HCT116 (cell line): ENCODE measurements around the gene ABTB2. TPM values are rescaled to one million over a fixed set of nuclear protein-coding genes. Genes with fewer than 3 reads are reported as not detected.
"Not testable (repeated sequence)": the region's sequence is repeated elsewhere in the genome, so short reads cannot be mapped to it uniquely, and the experiment has no call there.

ENCODE experiments used
- ATAC-seq: fragments of 200-7000 bp; cut with Tn5 transposase; 2 replicates; pipeline ENCODE4 v1.9.1; 2020; ENCODE audit warnings: mild to moderate bottlenecking, moderate library complexity
- BruUV-seq: library from RNA; stranded (reverse); fragments of 400-500 nt; replicated peaks from 2 replicates; lab custom pipeline; 2021; lab: Mats Ljungman, UMichigan
- CTCF ChIA-PET: fragments of 300-600 bp; sonication (Branson Sonifier 250); formaldehyde crosslinking; loops from one replicate; lab custom pipeline; 2021; ENCODE audit warnings: antibody characterized with exemption; lab: Charles Lee
- POLR2A ChIA-PET: fragments of 300-600, 350-600 bp; sonication (Branson Sonifier 250); formaldehyde crosslinking; loops from one replicate; lab custom pipeline; 2021; ENCODE audit warnings: antibody characterized with exemption; lab: Charles Lee
- RAD21 ChIA-PET, 2 experiments: fragments of 300-600 bp; sonication (Branson Sonifier 250); formaldehyde crosslinking; loops; one replicate each; lab custom pipeline; 2023; ENCODE audit warnings: low total read pairs in 2 of 2; ENCODE audit not compliant: uncharacterized antibody in 2 of 2, unreplicated experiment in 2 of 2, low non-redundant PET in 1 of 2; lab: Charles Lee
- DNase-seq: peaks from one replicate; pipeline ENCODE4 v3.0.0-alpha.2; 2010; ENCODE audit warnings: low read depth, low spot score
- H2AFZ ChIP-seq: fragments of 200-600 bp; shearing (Covaris generic), sonication (generic); 2 replicates; pipeline ENCODE4 v1.6.1; 2017; ENCODE audit warnings: low read depth, mixed run types, mixed read lengths, antibody characterized with exemption, low read length; ENCODE audit not compliant: poor library complexity, severe bottlenecking
- H3K27ac ChIP-seq: 2 replicates; pipeline ENCODE4 v1.5.1; 2012; ENCODE audit warnings: low read depth, low read length
- H3K27me3 ChIP-seq: fragments of 200-600 bp; sonication (generic); 2 replicates; pipeline ENCODE4 v1.6.1; 2016; ENCODE audit warnings: mixed run types, low read length, mixed read lengths; ENCODE audit not compliant: insufficient read depth
- H3K36me3 ChIP-seq, 2 experiments: fragments of 200-500 bp in 1 of 2; fragments of 200-600 bp in 1 of 2; sonication (Bioruptor generic) in 1 of 2; sonication (generic) in 1 of 2; 2 replicates each; pipeline versions ENCODE4 v1.5.1 to v1.6.1; 2014 to 2016; ENCODE audit warnings: low read length in 2 of 2, inconsistent platforms in 1 of 2, mixed read lengths in 1 of 2, mixed run types in 1 of 2; ENCODE audit not compliant: insufficient read depth in 2 of 2, control insufficient read depth in 1 of 2
- H3K4me1 ChIP-seq, 2 experiments: fragments of 200-600 bp in 1 of 2; sonication (generic) in 1 of 2; 2 replicates each; pipeline versions ENCODE4 v1.5.1 to v1.6.1; 2012 to 2017; ENCODE audit warnings: low read length in 2 of 2, inconsistent platforms in 1 of 2, mild to moderate bottlenecking in 1 of 2, mixed read lengths in 1 of 2, mixed run types in 1 of 2, moderate library complexity in 1 of 2; ENCODE audit not compliant: insufficient read depth in 2 of 2, control insufficient read depth in 1 of 2
- H3K4me2 ChIP-seq: fragments of 200-600 bp; sonication (generic); 2 replicates; pipeline ENCODE4 v1.6.1; 2017; ENCODE audit warnings: mixed run types, low read length, mixed read lengths
- H3K4me3 ChIP-seq, 2 experiments: fragments of 200-600 bp in 1 of 2; sonication (generic) in 1 of 2; replicated peaks in 1 of 2; 2 replicates each; pipeline ENCODE4 v1.5.1; 2011 to 2016; ENCODE audit warnings: low read length in 2 of 2, control low read depth in 1 of 2, low read depth in 1 of 2, mild to moderate bottlenecking in 1 of 2, mixed read lengths in 1 of 2, mixed run types in 1 of 2
- H3K79me2 ChIP-seq: fragments of 200-600 bp; sonication (generic); 2 replicates; pipeline ENCODE4 v1.6.1; 2017; ENCODE audit warnings: mild to moderate bottlenecking, mixed run types, low read length, moderate library complexity, mixed read lengths; ENCODE audit not compliant: insufficient read depth
- H3K9ac ChIP-seq: fragments of 200-600 bp; sonication (generic); 2 replicates; pipeline ENCODE4 v1.6.1; 2016; ENCODE audit warnings: low read length, mixed read lengths
- H3K9me2 ChIP-seq: fragments of 200-600 bp; sonication (generic), shearing (Covaris generic); 2 replicates; pipeline ENCODE4 v1.6.1; 2017; ENCODE audit warnings: mixed run types, mild to moderate bottlenecking, moderate library complexity; ENCODE audit not compliant: insufficient read depth
- H3K9me3 ChIP-seq, 2 experiments: fragments of 200-500 bp in 1 of 2; fragments of 200-600 bp in 1 of 2; sonication (Bioruptor generic) in 1 of 2; sonication (generic) in 1 of 2; 2 replicates each; pipeline ENCODE4 v1.6.1; 2014 to 2017; ENCODE audit warnings: low read length in 2 of 2, mixed read lengths in 2 of 2, inconsistent platforms in 1 of 2, low read depth in 1 of 2, mild to moderate bottlenecking in 1 of 2, mixed run types in 1 of 2, moderate library complexity in 1 of 2; ENCODE audit not compliant: control insufficient read depth in 1 of 2, insufficient read depth in 1 of 2
- H4K20me1 ChIP-seq: fragments of 200-600 bp; sonication (generic), shearing (Covaris generic); 2 replicates; pipeline ENCODE4 v1.6.1; 2017; ENCODE audit warnings: mixed run types, mild to moderate bottlenecking, moderate library complexity; ENCODE audit not compliant: insufficient read depth
- CBX3 ChIP-seq: IDR thresholded peaks from 2 replicates; pipeline ENCODE4 v1.6.1; 2012; ENCODE audit warnings: low read depth
- CTCF ChIP-seq, 3 experiments: fragments of 200-600 bp in 1 of 3; sonication (generic) in 1 of 3; IDR thresholded peaks in 2 of 3; conservative IDR thresholded peaks in 1 of 3; 2 replicates each; pipeline ENCODE4 v1.5.1; 2012 to 2017; ENCODE audit warnings: low read depth in 2 of 3, low read length in 2 of 3, antibody characterized with exemption in 1 of 3, borderline replicate concordance in 1 of 3, control low read depth in 1 of 3, mild to moderate bottlenecking in 1 of 3, mixed read lengths in 1 of 3, mixed run types in 1 of 3, moderate library complexity in 1 of 3; ENCODE audit not compliant: insufficient read depth in 1 of 3
- EZH2 ChIP-seq: fragments of 200-600 bp; sonication (generic); IDR thresholded peaks from 2 replicates; pipeline ENCODE4 v1.6.1; 2017; ENCODE audit warnings: antibody characterized with exemption, mixed run types
- POLR2AphosphoS5 ChIP-seq: IDR thresholded peaks from 2 replicates; pipeline ENCODE4 v1.6.1; 2011; ENCODE audit warnings: mild to moderate bottlenecking, low read depth, low read length, moderate library complexity
- RAD21 ChIP-seq: IDR thresholded peaks from 2 replicates; pipeline ENCODE4 v1.6.1; 2012; ENCODE audit warnings: low read depth, mild to moderate bottlenecking
- TCF7L2 ChIP-seq: IDR thresholded peaks from 2 replicates; pipeline ENCODE4 v1.7.0; 2011; ENCODE audit warnings: borderline replicate concordance, inconsistent platforms; ENCODE audit not compliant: insufficient read depth, insufficient read length; ENCODE audit errors: extremely low read depth
- ZFX ChIP-seq: fragments of 450-650 bp; IDR thresholded peaks from 2 replicates; pipeline ENCODE4 v1.6.1; 2017
- ZNF274 ChIP-seq: fragments of 200-500 bp; sonication (Bioruptor generic); IDR thresholded peaks from 2 replicates; pipeline ENCODE4 v1.6.1; 2014; ENCODE audit warnings: mild to moderate bottlenecking, low read depth, low read length, inconsistent platforms
- intact Hi-C: fragments of 100-400 bp; cut with micrococcal nuclease; formaldehyde crosslinking; loops from 2 replicates; pipeline ENCODE4 v1.10.0; 2022
- total RNA-seq: library from RNA; stranded (reverse); gene quantifications from one replicate; pipeline ENCODE4 v1.2.1, GENCODE V29; 2021; ENCODE audit not compliant: unreplicated experiment

ABTB2 gene
- total RNA-seq, 1 experiment from 2014 or later, result 6.8 TPM

- H3K9me3 ChIP-seq, result no peaks in the 10 kb centered on the region
- no peak overlapping the region for H2AFZ ChIP-seq
- intact Hi-C loops, result no loop called here
- CTCF ChIA-PET, result no interaction called here
- no peak overlapping the region for H3K4me3 ChIP-seq
- no TSS peak for BruUV-seq
- H3K27me3 ChIP-seq, result no peaks in the 10 kb centered on the region
- H3K36me3 ChIP-seq, result no peaks in the 10 kb centered on the region
- no peak overlapping the region for H3K27ac ChIP-seq
- H4K20me1 ChIP-seq, result no peaks in the 10 kb centered on the region
- no peak overlapping the region for H3K9ac ChIP-seq
- H3K9me2 ChIP-seq, result no peaks in the 10 kb centered on the region
- peaks cover 31 to 53% of the 10 kb centered on the region in 2 experiments for H3K4me1 ChIP-seq
- TF ChIP-seq CTCF (IDR thresholded peaks at IDR 0.05 in 2 of 3, conservative IDR thresholded peaks at IDR 0.05 in 1 of 3; ENCODE audit: borderline replicate concordance in 1 of 3, insufficient read depth in 1 of 3, low read depth in 2 of 3, low read length in 2 of 3), result no peak
- no peak for TF ChIP-seq ZFX
- no peak for TF ChIP-seq EZH2
- no peak for TF ChIP-seq TCF7L2
- no peak for TF ChIP-seq POLR2AphosphoS5
- TF ChIP-seq ZNF274, result no peak
- TF ChIP-seq CBX3, result no peak
- TF ChIP-seq RAD21, result no peak
- POLR2A ChIA-PET, result no interaction called here
- RAD21 ChIA-PET, result no interaction called here
- DNase-seq (no peak), ATAC-seq (no peak)
- no peak overlapping the region for H3K4me2 ChIP-seq
- no peaks in the 10 kb centered on the region for H3K79me2 ChIP-seq
Measured at GRCh38 chr11:34219279-34219678, 138.5 kb downstream of the ABTB2 start.

- H4K20me1 ChIP-seq, H3K27ac ChIP-seq, intact Hi-C loops, CTCF ChIA-PET, H3K79me2 ChIP-seq, POLR2A ChIA-PET, ATAC-seq, H3K4me3 ChIP-seq, RAD21 ChIA-PET, H3K9me2 ChIP-seq, H3K27me3 ChIP-seq, H3K9me3 ChIP-seq, H2AFZ ChIP-seq, H3K4me2 ChIP-seq, H3K9ac ChIP-seq, DNase-seq, BruUV-seq, H3K36me3 ChIP-seq: not testable (repeated sequence)
- H3K4me1 ChIP-seq, result peaks cover 36 to 54% of the 10 kb centered on the region in 2 experiments
Measured at GRCh38 chr11:34218756-34219155, 139.1 kb downstream of the ABTB2 start.
